Activated T-cell treated with anti-CD3 and anti-CD28 coated beads, Interleukin-2, amount 50 U/mL, for 4 hours (primary cell): ENCODE data around the gene ALX4. TPM values are rescaled to one million over a fixed set of nuclear protein-coding genes. Genes with fewer than 3 reads are reported as not detected.

ENCODE experiments used
- ATAC-seq, 2 donors: fragments of 200-7000 bp; cut with Tn5 transposase; one replicate each; pipeline ENCODE4 v1.10.0; 2021
- DNase-seq: peaks from one replicate; pipeline ENCODE4 v3.0.0-alpha.2; 2020
- H3K27me3 Mint-ChIP-seq: one replicate; pipeline ENCODE4 v1.8.0; 2021; ENCODE audit warnings: low read depth, mixed read lengths
- H3K36me3 Mint-ChIP-seq: one replicate; pipeline ENCODE4 v1.8.0; 2022; ENCODE audit warnings: mixed read lengths; ENCODE audit not compliant: insufficient read depth
- H3K4me1 Mint-ChIP-seq: one replicate; pipeline ENCODE4 v1.8.0; 2021; ENCODE audit warnings: low read depth, mixed read lengths
- H3K4me3 Mint-ChIP-seq: one replicate; pipeline ENCODE4 v1.8.0; 2021; ENCODE audit warnings: mild to moderate bottlenecking, moderate library complexity, mixed read lengths
- H3K9me3 Mint-ChIP-seq: one replicate; pipeline ENCODE4 v1.8.0; 2021; ENCODE audit warnings: mixed read lengths
- total RNA-seq, 3 donors: library from RNA; stranded (reverse); gene quantifications; one replicate each; pipeline ENCODE4 v1.2.1, GENCODE V29; 2021

Gene ALX4
- total RNA-seq, 3 donors from 2014 or later = not detected

GRCh38 chr11:44343778-44344422, 34.0 kb upstream of the ALX4 start:
- Mint-ChIP-seq H3K9me3 (no peaks in the 10 kb centered on the region), H3K36me3 (no peaks in the 10 kb centered on the region), H3K27me3 (peaks cover 23% of the 10 kb centered on the region), H3K4me1 (no peaks in the 10 kb centered on the region), H3K4me3 (no peak overlapping the region)
- DNase-seq (no peak), ATAC-seq (no peak)

DNA sequence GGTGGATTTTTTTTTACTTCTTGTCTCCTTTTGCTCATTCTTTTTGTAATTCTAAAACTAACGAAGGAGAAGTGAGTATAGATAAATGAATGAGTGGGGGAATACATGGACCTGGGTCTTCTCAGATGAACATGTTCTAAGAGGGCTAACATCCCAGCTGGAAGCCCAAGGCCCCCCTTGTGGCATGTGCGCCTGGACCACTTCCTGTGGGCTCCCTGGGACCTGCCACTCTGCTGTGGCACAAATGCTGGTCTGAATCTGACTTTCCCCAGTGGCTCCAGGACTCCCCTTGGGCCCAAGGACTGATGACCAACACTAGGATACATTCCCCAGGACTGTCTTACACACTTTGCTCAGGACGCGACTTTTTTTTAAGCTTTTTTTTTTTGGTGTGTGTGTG, 32.7 kb upstream of the ALX4 start:
- ATAC-seq (no peak), DNase-seq (no peak)
- Mint-ChIP-seq H3K4me1 (no peaks in the 10 kb centered on the region), H3K4me3 (no peak overlapping the region), H3K36me3 (no peaks in the 10 kb centered on the region), H3K9me3 (no peaks in the 10 kb centered on the region), H3K27me3 (peaks cover 26% of the 10 kb centered on the region)

GRCh38 chr11:44340656-44341055, 30.7 kb upstream of the ALX4 start:
- ATAC-seq (no peak), DNase-seq (no peak)
- no peaks in the 10 kb centered on the region for H3K9me3 Mint-ChIP-seq
- peaks cover 37% of the 10 kb centered on the region for H3K27me3 Mint-ChIP-seq
- H3K4me1 Mint-ChIP-seq = no peaks in the 10 kb centered on the region
- no peaks in the 10 kb centered on the region for H3K36me3 Mint-ChIP-seq
- H3K4me3 Mint-ChIP-seq = no peak overlapping the region

DNA sequence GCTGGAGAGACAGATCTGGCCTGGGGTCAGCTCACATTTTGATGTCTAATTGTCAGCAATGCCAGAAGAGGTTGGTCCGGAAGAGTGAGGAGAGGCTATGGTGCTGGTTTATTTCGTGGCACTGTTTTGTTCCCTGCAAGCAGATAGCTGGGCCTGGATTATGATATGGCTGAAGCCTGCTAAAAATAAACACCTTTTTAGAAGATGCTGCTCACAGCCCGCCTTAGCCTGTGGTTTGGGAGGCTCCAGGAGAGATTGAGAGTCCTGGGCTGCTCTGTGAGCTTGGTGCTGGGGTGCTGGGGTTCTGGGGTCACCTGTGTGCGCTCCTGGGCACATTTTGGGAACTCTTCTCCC, 29.6 kb upstream of the ALX4 start:
- no peak for DNase-seq
- ATAC-seq = no peak
- Mint-ChIP-seq H3K9me3 (no peaks in the 10 kb centered on the region), H3K4me1 (no peaks in the 10 kb centered on the region), H3K36me3 (no peaks in the 10 kb centered on the region), H3K27me3 (peaks cover 44% of the 10 kb centered on the region), H3K4me3 (no peak overlapping the region)

DNA sequence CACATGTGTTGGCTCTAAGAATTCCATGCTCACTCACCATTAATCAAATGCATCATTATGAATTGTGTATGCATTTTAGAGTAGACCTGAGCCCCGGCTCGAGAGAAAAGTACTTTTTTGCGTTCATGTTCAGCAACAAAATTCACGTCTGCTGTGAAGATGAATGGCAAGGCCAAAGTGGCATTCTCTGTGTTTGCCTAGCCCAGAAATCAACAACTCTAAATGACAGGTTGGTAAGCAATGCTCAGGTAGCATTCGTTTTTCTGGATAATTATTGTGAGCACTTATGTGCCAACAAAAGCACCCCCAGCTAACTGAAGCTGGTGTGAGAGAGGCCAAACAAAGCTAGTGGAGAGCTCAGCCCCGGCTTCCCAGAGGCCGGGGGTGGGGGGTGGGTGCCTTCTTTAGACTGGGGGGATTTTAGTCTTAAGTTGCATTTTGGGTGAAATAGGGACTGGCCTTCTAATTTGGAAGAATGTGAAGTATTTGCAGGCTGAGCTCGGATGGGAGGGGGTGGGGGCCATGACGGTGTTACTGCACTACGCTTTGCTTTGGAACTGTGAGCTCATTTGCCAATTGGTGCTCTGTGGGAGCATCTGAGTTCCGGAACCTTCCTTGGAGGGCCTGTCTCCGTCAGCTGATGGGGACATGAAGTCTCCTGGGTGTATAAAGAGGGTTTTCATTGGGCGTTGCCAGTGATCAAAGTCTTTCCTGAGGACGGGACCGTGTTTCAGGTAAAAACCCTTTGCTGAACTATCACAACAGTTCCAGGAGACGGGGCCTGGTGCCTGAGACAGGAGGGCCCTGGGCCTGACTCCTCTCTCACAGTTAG, 29.0 kb upstream of the ALX4 start:
- H3K4me3 Mint-ChIP-seq = no peak overlapping the region
- H3K4me1 Mint-ChIP-seq = no peaks in the 10 kb centered on the region
- no peak for ATAC-seq
- peaks cover 47% of the 10 kb centered on the region for H3K27me3 Mint-ChIP-seq
- H3K36me3 Mint-ChIP-seq = no peaks in the 10 kb centered on the region
- H3K9me3 Mint-ChIP-seq = no peaks in the 10 kb centered on the region
- DNase-seq = no peak

- H3K36me3 Mint-ChIP-seq = no peaks in the 10 kb centered on the region
- H3K4me3 Mint-ChIP-seq = no peak overlapping the region
- H3K27me3 Mint-ChIP-seq = peaks cover 45% of the 10 kb centered on the region
- DNase-seq (no peak), ATAC-seq (no peak)
- H3K9me3 Mint-ChIP-seq = no peaks in the 10 kb centered on the region
- no peaks in the 10 kb centered on the region for H3K4me1 Mint-ChIP-seq
Measured at GRCh38 chr11:44338026-44338425, 28.1 kb upstream of the ALX4 start.

DNA sequence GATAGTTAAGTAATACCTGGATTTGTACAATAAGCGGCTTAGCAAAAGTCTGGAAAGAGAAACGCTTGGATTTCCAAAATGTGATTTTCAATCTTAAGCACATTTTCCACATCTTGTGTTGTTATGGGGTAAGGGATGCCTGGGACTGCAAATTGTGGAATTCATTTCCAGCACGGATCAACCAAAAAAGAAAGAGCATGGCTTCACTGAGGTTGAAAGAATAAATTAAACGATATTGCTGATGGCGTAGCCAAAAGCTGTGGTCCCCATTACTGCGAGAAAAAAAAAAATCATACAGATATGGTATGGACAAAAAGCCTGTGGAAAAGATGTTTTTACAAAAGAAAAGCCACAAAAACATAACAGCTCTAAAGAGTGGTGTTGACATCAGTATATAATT, 26.0 kb upstream of the ALX4 start:
- Mint-ChIP-seq H3K36me3 (no peaks in the 10 kb centered on the region), H3K4me1 (no peaks in the 10 kb centered on the region), H3K4me3 (no peak overlapping the region), H3K27me3 (peaks cover 49% of the 10 kb centered on the region), H3K9me3 (no peaks in the 10 kb centered on the region)
- no peak for DNase-seq
- ATAC-seq = no peak

- Mint-ChIP-seq H3K4me1 (no peaks in the 10 kb centered on the region), H3K9me3 (no peaks in the 10 kb centered on the region), H3K36me3 (no peaks in the 10 kb centered on the region), H3K4me3 (no peak overlapping the region), H3K27me3 (peaks cover 51% of the 10 kb centered on the region)
- DNase-seq (no peak), ATAC-seq (no peak)
Measured at GRCh38 chr11:44335052-44335760, 25.3 kb upstream of the ALX4 start.

DNA sequence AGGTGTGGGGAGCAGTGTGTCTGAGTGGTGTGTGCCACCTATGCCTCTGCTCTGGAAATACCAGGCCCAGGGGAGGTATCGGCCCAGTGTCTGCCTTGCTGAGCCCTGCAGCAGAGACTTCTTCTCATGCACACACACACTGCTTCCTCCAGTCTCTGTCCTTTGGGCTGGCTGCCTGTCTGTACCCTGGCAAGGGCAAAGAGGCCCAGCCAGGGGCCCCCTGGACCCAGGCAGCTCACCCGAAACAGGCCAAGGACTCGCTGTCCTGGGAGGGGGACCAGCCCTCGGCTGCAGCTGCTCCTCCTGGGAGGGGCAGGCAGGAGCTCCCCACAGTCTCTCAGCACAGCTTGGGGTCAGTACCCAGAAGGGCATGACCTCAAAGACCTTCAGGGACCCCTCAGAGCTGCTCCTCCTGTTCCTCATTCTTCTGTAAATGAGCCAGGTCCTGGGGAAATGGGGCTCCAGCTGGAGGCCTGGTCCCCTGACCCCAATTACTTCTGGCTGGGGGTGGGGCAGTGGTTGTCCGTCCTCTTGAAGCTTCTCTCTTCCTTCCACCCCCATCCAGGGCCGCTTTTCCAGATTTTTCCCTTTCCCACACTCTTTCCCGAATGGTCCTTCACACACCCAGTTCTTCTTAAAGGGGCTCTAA, 24.5 kb upstream of the ALX4 start:
- H3K27me3 Mint-ChIP-seq = peaks cover 50% of the 10 kb centered on the region
- no peak for ATAC-seq
- no peaks in the 10 kb centered on the region for H3K36me3 Mint-ChIP-seq

GRCh38 chr11:44333271-44334218, 23.6 kb upstream of the ALX4 start:
- no peak for ATAC-seq
- H3K4me3 Mint-ChIP-seq = no peak overlapping the region
- peaks cover 47% of the 10 kb centered on the region for H3K27me3 Mint-ChIP-seq
- no peaks in the 10 kb centered on the region for H3K36me3 Mint-ChIP-seq
- no peaks in the 10 kb centered on the region for H3K4me1 Mint-ChIP-seq
- H3K9me3 Mint-ChIP-seq = no peaks in the 10 kb centered on the region
- no peak for DNase-seq

More for the DNA sequence above, 24.5 kb upstream of the ALX4 start:
- no peak overlapping the region for H3K4me3 Mint-ChIP-seq
- no peaks in the 10 kb centered on the region for H3K4me1 Mint-ChIP-seq
- DNase-seq = no peak
- no peaks in the 10 kb centered on the region for H3K9me3 Mint-ChIP-seq

DNA sequence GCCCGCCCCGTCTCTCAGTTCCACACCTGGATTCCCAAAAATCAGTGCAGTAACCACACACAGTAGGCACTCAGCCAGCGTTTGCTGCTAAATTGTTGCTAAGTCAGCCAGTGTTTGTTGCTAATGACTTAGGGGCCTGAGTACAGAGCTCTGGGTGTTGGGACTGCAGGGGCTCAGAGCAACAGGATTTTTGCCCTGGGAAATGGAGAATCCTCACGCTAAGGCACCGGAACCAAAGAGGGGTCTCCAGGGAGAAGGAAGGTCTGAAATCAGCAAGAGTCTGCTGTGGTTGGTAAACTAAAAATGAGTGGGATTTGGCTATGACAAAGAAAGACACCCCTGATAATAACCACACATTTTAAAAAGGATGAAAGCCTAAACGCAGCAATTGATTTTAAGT, 22.7 kb upstream of the ALX4 start:
- no peak for ATAC-seq
- H3K27me3 Mint-ChIP-seq = peaks cover 49% of the 10 kb centered on the region
- no peaks in the 10 kb centered on the region for H3K4me1 Mint-ChIP-seq

GRCh38 chr11:44329472-44330230, 19.7 kb upstream of the ALX4 start:
- ATAC-seq = no peak
- Mint-ChIP-seq H3K4me3 (no peak overlapping the region), H3K27me3 (peaks cover 48% of the 10 kb centered on the region), H3K9me3 (no peaks in the 10 kb centered on the region), H3K36me3 (no peaks in the 10 kb centered on the region), H3K4me1 (no peaks in the 10 kb centered on the region)
- no peak for DNase-seq

More for the DNA sequence above, 22.7 kb upstream of the ALX4 start:
- H3K4me3 Mint-ChIP-seq = no peak overlapping the region
- no peak for DNase-seq
- no peaks in the 10 kb centered on the region for H3K9me3 Mint-ChIP-seq
- H3K36me3 Mint-ChIP-seq = no peaks in the 10 kb centered on the region

GRCh38 chr11:44328138-44328660, 18.3 kb upstream of the ALX4 start:
- DNase-seq = no peak
- H3K36me3 Mint-ChIP-seq = no peaks in the 10 kb centered on the region
- no peak overlapping the region for H3K4me3 Mint-ChIP-seq
- H3K9me3 Mint-ChIP-seq = no peaks in the 10 kb centered on the region
- H3K27me3 Mint-ChIP-seq = peaks cover 53% of the 10 kb centered on the region
- H3K4me1 Mint-ChIP-seq = no peaks in the 10 kb centered on the region
- ATAC-seq = no peak
